Astrocyte of the spinal cord (primary cell): ENCODE data around the gene OLR1.
"Not testable (repeated sequence)": the region's sequence is repeated elsewhere in the genome, so short reads cannot be mapped to it uniquely, and the experiment has no call there.

Source experiments
- DNase-seq: peaks from one replicate; pipeline ENCODE4 v3.0.0; 2011; ENCODE audit warnings: low read depth, low spot score
- H3K4me3 ChIP-seq: 2 replicates; pipeline ENCODE4 v1.5.1; 2011; ENCODE audit warnings: low read depth, mild to moderate bottlenecking, low read length, moderate library complexity
- CTCF ChIP-seq: IDR thresholded peaks from 2 replicates; pipeline ENCODE4 v1.5.1; 2012; ENCODE audit warnings: low read depth, mild to moderate bottlenecking, low read length, inconsistent platforms
- in situ Hi-C: cut with HindIII; loops from 2 replicates; pipeline ENCODE4 v1.10.0; 2017; ENCODE audit warnings: low sequenced_read_pairs

Gene OLR1

GRCh38 chr12:10205220-10205807 is 33.4 kb upstream of the OLR1 start:
- DNase-seq, result no peak
- in situ Hi-C loops, result no loop called here
- no peak for TF ChIP-seq CTCF
- no peak overlapping the region for H3K4me3 ChIP-seq

GRCh38 chr12:10204495-10204894 is 32.6 kb upstream of the OLR1 start:
- H3K4me3 ChIP-seq, DNase-seq, in situ Hi-C loops: not testable (repeated sequence)

- in situ Hi-C loops, result no loop called here
- no peak for TF ChIP-seq CTCF
- H3K4me3 ChIP-seq, result no peak overlapping the region
- no peak for DNase-seq
These were observed 25.9 kb upstream of the OLR1 start for GRCh38 chr12:10197879-10198278.

GRCh38 chr12:10196210-10196609 is 24.3 kb upstream of the OLR1 start:
- no peak for DNase-seq
- H3K4me3 ChIP-seq, result no peak overlapping the region
- in situ Hi-C loops, result no loop called here
- no peak for TF ChIP-seq CTCF

- DNase-seq, result no peak
- no peak for TF ChIP-seq CTCF
- no peak overlapping the region for H3K4me3 ChIP-seq
- in situ Hi-C loops, result no loop called here
These were observed 22.3 kb upstream of the OLR1 start for GRCh38 chr12:10194160-10194670.

GRCh38 chr12:10191865-10192264 is 19.9 kb upstream of the OLR1 start:
- in situ Hi-C loops, result no loop called here
- TF ChIP-seq CTCF, result no peak
- H3K4me3 ChIP-seq, result no peak overlapping the region
- peak; percentile 55 for DNase-seq

GRCh38 chr12:10190558-10191388 is 18.8 kb upstream of the OLR1 start:
- in situ Hi-C loops, result no loop called here
- peak; percentile 60 for DNase-seq
- no peak overlapping the region for H3K4me3 ChIP-seq
- peak; percentile 85 for TF ChIP-seq CTCF
